ENCODE measurements around the gene ANKRD35. TPM values are rescaled to one million over a fixed set of nuclear protein-coding genes. Genes with fewer than 3 reads are reported as not detected.
"Not testable (repeated sequence)": the region's sequence is repeated elsewhere in the genome, so short reads cannot be mapped to it uniquely, and the experiment has no call there.

The ANKRD35 gene
- total RNA-seq, 2 donors from 2014 or later: 1.5 to 2.0 TPM

GRCh38 chr1:145828367-145829026 lies 57.2 kb downstream of the ANKRD35 start:
- DNase-seq (no peak), ATAC-seq (no peak)
- intact Hi-C loops (cut with DNase I): no loop called here

DNA sequence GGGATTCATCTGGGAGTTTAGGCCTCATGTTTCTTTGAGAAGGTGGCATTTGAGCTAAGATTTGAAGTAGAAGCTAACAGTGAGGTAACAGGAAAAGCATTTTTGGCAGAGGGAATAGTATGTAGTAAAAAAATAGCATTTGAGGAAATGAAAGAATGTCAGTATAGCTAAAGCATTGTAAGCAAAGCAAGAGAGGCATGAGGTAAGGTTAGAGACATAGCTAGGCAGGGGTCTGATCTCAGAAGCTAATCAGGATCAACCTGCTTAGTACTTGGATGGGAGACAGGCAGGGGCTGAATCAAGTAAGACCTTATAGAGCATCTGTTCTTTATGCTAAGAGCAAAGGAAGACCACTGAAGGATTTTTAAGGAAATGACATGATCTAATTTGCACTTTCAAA lies 57.7 kb downstream of the ANKRD35 start:
- DNase-seq: no peak
- intact Hi-C loops (cut with DNase I): no loop called here
- no peak for ATAC-seq

GRCh38 chr1:145826030-145826429 lies 59.6 kb downstream of the ANKRD35 start:
- intact Hi-C loops (cut with DNase I): no loop called here
- ATAC-seq: no peak
- no peak for DNase-seq

DNA sequence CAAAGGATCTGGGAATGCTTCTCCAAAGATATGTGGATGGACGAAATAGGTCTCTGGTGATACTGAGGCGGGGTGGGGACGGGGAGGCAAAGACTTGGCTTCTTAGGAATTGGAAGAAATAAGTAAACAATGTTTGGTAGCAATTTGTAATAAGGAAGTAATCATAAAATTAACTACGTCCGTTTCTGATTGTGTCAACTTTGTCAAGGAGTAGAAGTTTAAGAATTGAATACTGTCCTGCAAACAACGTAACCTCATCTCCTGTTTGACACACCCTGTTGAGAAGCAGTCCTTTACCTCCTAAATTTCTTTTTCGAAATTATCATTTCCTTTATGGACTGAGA lies 61.2 kb downstream of the ANKRD35 start:
- DNase-seq: no peak
- no peak for ATAC-seq
- intact Hi-C loops (cut with DNase I): no loop called here

- ATAC-seq: peak; percentile 97 to 98
- intact Hi-C loops (cut with DNase I): no loop called here
- peak; percentile 94 for DNase-seq
These were observed 61.8 kb downstream of the ANKRD35 start, which contains the start of the genes POLR3C and RNF115 for GRCh38 chr1:145823565-145824498. Gene POLR3C (plus strand): TSS chr1:145824200. CDS start chr1:145825777, 1,577 bp downstream. Gene RNF115 (minus strand): TSS chr1:145824095. CDS start chr1:145823873, 222 bp downstream.

- peak; percentile 6 to 15 for ATAC-seq
- intact Hi-C loops (cut with DNase I); DNase-seq: not testable (repeated sequence)
These were observed 62.8 kb downstream of the ANKRD35 start for GRCh38 chr1:145822779-145823331.

GRCh38 chr1:145818095-145818494 lies 67.6 kb downstream of the ANKRD35 start:
- intact Hi-C loops (cut with DNase I); DNase-seq; ATAC-seq: not testable (repeated sequence)

Small RNAs within 50 kb of the gene (microRNA-seq; reads per million reads assigned to microRNA genes)
- 0 reads per million in 2 donors for gene MIR6736

Other genes with a start within 250 kb of the ANKRD35 start
- under 1 TPM; 0.12 to 0.65 TPM for gene PDZK1, start 178.5 kb downstream of the ANKRD35 start, total RNA-seq
- under 1 TPM in 1 of 2 donors, not detected in 1; 0.21 TPM for gene CD160, start 166.4 kb downstream of the ANKRD35 start, total RNA-seq
- gene RNF115, start 61.8 kb downstream of the ANKRD35 start, total RNA-seq: 10 to 100 TPM; 27.7 to 34.4 TPM
- 10 to 100 TPM; 13.3 to 17.0 TPM for gene POLR3C, start 61.7 kb downstream of the ANKRD35 start, total RNA-seq
- 1 to 10 TPM; 3.6 to 3.7 TPM for gene NUDT17, start 40.2 kb downstream of the ANKRD35 start, total RNA-seq
- gene PIAS3, start 26.8 kb downstream of the ANKRD35 start, total RNA-seq: 10 to 100 TPM; 15.0 to 17.1 TPM
- 10 to 100 TPM in 1 of 2 donors, 1 to 10 TPM in 1; 2.2 to 13.4 TPM for gene ITGA10, start 24.2 kb upstream of the ANKRD35 start, total RNA-seq
- gene PEX11B, start 32.9 kb upstream of the ANKRD35 start, total RNA-seq: 10 to 100 TPM; 19.0 to 20.3 TPM
- 10 to 100 TPM; 67.0 to 99.2 TPM for gene RBM8A, start 41.6 kb upstream of the ANKRD35 start, total RNA-seq
- 10 to 100 TPM; 25.7 to 32.3 TPM for gene LIX1L, start 72.2 kb upstream of the ANKRD35 start, total RNA-seq
- gene ANKRD34A, start 78.7 kb upstream of the ANKRD35 start, total RNA-seq: 1 to 10 TPM in 1 of 2 donors, under 1 TPM in 1; 0.94 to 1.8 TPM
- gene POLR3GL, start 78.8 kb upstream of the ANKRD35 start, total RNA-seq: 10 to 100 TPM; 38.4 to 45.8 TPM
- gene TXNIP, start 110.7 kb upstream of the ANKRD35 start, total RNA-seq: 100 to 1,000 TPM; 602 to 909 TPM
- gene HJV, start 135.9 kb upstream of the ANKRD35 start, total RNA-seq: 10 to 100 TPM; 64.5 to 96.1 TPM